Endothelial cell of umbilical vein (primary cell): ENCODE data around the gene CEMIP. TPM values are rescaled to one million over a fixed set of nuclear protein-coding genes. Genes with fewer than 3 reads are reported as not detected.

Experiments
- BruUV-seq: library from RNA; stranded (reverse); fragments of 400-500 nt; replicated peaks from 2 replicates; lab custom pipeline; 2021; lab: Mats Ljungman, UMichigan
- CTCF ChIA-PET: fragments of 300-600, 350-600 bp; sonication (Branson Sonifier 250); formaldehyde crosslinking; loops from one replicate; lab custom pipeline; 2021; ENCODE audit warnings: antibody characterized with exemption, inconsistent platforms; lab: Charles Lee
- POLR2A ChIA-PET: fragments of 300-600, 350-600 bp; sonication (Branson Sonifier 250); formaldehyde crosslinking; loops from one replicate; lab custom pipeline; 2021; ENCODE audit warnings: antibody characterized with exemption, inconsistent platforms; lab: Charles Lee
- DNase-seq: peaks from one replicate; pipeline ENCODE4 v3.0.0-alpha.2; 2011; ENCODE audit warnings: low read depth, low spot score
- FAIRE-seq: peaks from 2 replicates; lab custom pipeline; 2011; peaks lifted over from hg19 to GRCh38; lab: Jason Lieb, UNC
- H2AFZ ChIP-seq: 2 replicates; pipeline ENCODE4 v1.6.0; 2012; ENCODE audit warnings: low read depth, low read length, control low read depth, inconsistent platforms
- H3K27ac ChIP-seq: 2 replicates; pipeline ENCODE4 v1.5.1; 2011; ENCODE audit warnings: low read depth, mild to moderate bottlenecking, control low read depth, low read length, moderate library complexity; ENCODE audit not compliant: insufficient read depth
- H3K27me3 ChIP-seq, 2 experiments: 2 replicates each; pipeline versions ENCODE4 v1.6.0 to v1.6.1; 2011; ENCODE audit warnings: low read length in 2 of 2, mixed read lengths in 1 of 2; ENCODE audit not compliant: control insufficient read depth in 2 of 2, insufficient read depth in 2 of 2
- H3K36me3 ChIP-seq, 2 experiments: 2 replicates in 1 of 2; 3 replicates in 1 of 2; pipeline ENCODE4 v1.5.1; 2011; ENCODE audit warnings: low read length in 2 of 2, mild to moderate bottlenecking in 1 of 2, moderate library complexity in 1 of 2; ENCODE audit not compliant: control insufficient read depth in 2 of 2, insufficient read depth in 2 of 2; ENCODE audit errors: extremely low read depth in 1 of 2
- H3K4me1 ChIP-seq: 3 replicates; pipeline ENCODE4 v1.5.1; 2011; ENCODE audit warnings: mild to moderate bottlenecking, low read length; ENCODE audit not compliant: control insufficient read depth, insufficient read depth; ENCODE audit errors: extremely low read depth
- H3K4me2 ChIP-seq: 2 replicates; pipeline ENCODE4 v1.6.1; 2011; ENCODE audit warnings: low read length, control low read depth, mixed read lengths; ENCODE audit not compliant: insufficient read depth
- H3K4me3 ChIP-seq, 3 experiments: fragments of 200-600 bp in 1 of 3; sonication (generic), shearing (Covaris generic) in 1 of 3; replicated peaks in 1 of 3; 2 replicates each; pipeline ENCODE4 v1.5.1; 2011 to 2016; ENCODE audit warnings: control low read depth in 3 of 3, low read length in 3 of 3, mild to moderate bottlenecking in 2 of 3, inconsistent platforms in 1 of 3, low read depth in 1 of 3, moderate library complexity in 1 of 3; ENCODE audit not compliant: insufficient read depth in 1 of 3
- H3K79me2 ChIP-seq: 2 replicates; pipeline ENCODE4 v1.6.0; 2012; ENCODE audit warnings: low read length, inconsistent platforms; ENCODE audit not compliant: control insufficient read depth, insufficient read depth
- H3K9ac ChIP-seq: replicated peaks from 2 replicates; pipeline ENCODE3; 2011; ENCODE audit warnings: low read length, control low read depth; ENCODE audit not compliant: insufficient read depth; ENCODE audit errors: extremely low read depth
- H3K9me1 ChIP-seq: replicated peaks from 3 replicates; pipeline ENCODE4 v1.6.0; 2011; ENCODE audit warnings: mild to moderate bottlenecking, low read length; ENCODE audit not compliant: control insufficient read depth, insufficient read depth; ENCODE audit errors: extremely low read depth
- H3K9me3 ChIP-seq: replicated peaks from 2 replicates; pipeline ENCODE4 v1.5.1; 2012; ENCODE audit warnings: low read length, inconsistent platforms; ENCODE audit not compliant: control insufficient read depth, insufficient read depth
- H4K20me1 ChIP-seq: replicated peaks from 2 replicates; pipeline ENCODE3; 2011; ENCODE audit warnings: mild to moderate bottlenecking, low read length; ENCODE audit not compliant: control insufficient read depth, insufficient read depth; ENCODE audit errors: extremely low read depth
- EZH2 ChIP-seq: IDR thresholded peaks from 2 replicates; pipeline ENCODE4 v1.6.1; 2012; ENCODE audit warnings: borderline replicate concordance, low read depth, mild to moderate bottlenecking, moderate library complexity, low read length, inconsistent platforms; ENCODE audit not compliant: severe bottlenecking
- FOS ChIP-seq: IDR thresholded peaks from 2 replicates; pipeline ENCODE4 v1.6.1; 2011; ENCODE audit warnings: mild to moderate bottlenecking, low read length, moderate library complexity, borderline replicate concordance; ENCODE audit not compliant: insufficient read depth
- GATA2 ChIP-seq: IDR thresholded peaks from 2 replicates; pipeline ENCODE4 v1.7.0; 2011; ENCODE audit warnings: low read depth, mild to moderate bottlenecking, moderate library complexity, mixed read lengths, low read length; ENCODE audit not compliant: insufficient read length, insufficient read depth
- JUN ChIP-seq: IDR thresholded peaks from 2 replicates; pipeline ENCODE4 v1.6.1; 2011; ENCODE audit warnings: borderline replicate concordance, low read depth; ENCODE audit not compliant: insufficient read length, insufficient read depth
- MYC ChIP-seq: IDR thresholded peaks from one replicate; pipeline ENCODE4 v1.6.1; 2011; ENCODE audit warnings: mild to moderate bottlenecking, low read depth, low read length
- POLR2A ChIP-seq: IDR thresholded peaks from 2 replicates; pipeline ENCODE4 v1.6.1; 2012; ENCODE audit warnings: low read depth, mild to moderate bottlenecking, control low read depth, low read length
- POLR2AphosphoS5 ChIP-seq: IDR thresholded peaks from 2 replicates; pipeline ENCODE4 v1.6.1; 2012; ENCODE audit warnings: low read depth, mild to moderate bottlenecking, control low read depth, low read length, moderate library complexity; ENCODE audit not compliant: insufficient read depth
- dilution Hi-C: fragments of 300-500 bp; cut with MboI; formaldehyde crosslinking; loops from one replicate; pipeline ENCODE4 v1.15.0; 2019; ENCODE audit warnings: low sequenced_read_pairs; ENCODE audit not compliant: extremely low pct_ligation_motif_present
- intact Hi-C: fragments of 100-400 bp; cut with micrococcal nuclease; formaldehyde crosslinking; loops from one replicate; pipeline ENCODE4 v1.10.0; 2022
- polyA plus RNA-seq, 4 experiments: library from polyadenylated mRNA; depleted of rRNA in 3 of 4; stranded (reverse) in 3 of 4; unstranded in 1 of 4; fragments of >200 nt; gene quantifications; 2 replicates each; pipeline versions ENCODE4 v1.2.1 to v1.2.3, GENCODE V29; 2011 to 2012; ENCODE audit warnings: missing spikeins in 1 of 4
- total RNA-seq: library from RNA; stranded (reverse); gene quantifications from 2 replicates; pipeline ENCODE4 v1.2.3, GENCODE V29; 2021
- TF ChIP-seq, protein P1 (sequence below): IDR thresholded peaks from 2 replicates; pipeline ENCODE4 v1.6.1; 2011; ENCODE audit not compliant: insufficient read depth, insufficient read length
- TF ChIP-seq, protein P2 (sequence below), 2 donors: IDR thresholded peaks; 1 replicate in 1 of 2; 2 replicates in 1 of 2; pipeline ENCODE4 v1.5.1; 2011; ENCODE audit warnings: low read length in 2 of 2, mild to moderate bottlenecking in 2 of 2, moderate library complexity in 2 of 2, control low read depth in 1 of 2, inconsistent platforms in 1 of 2, low read depth in 1 of 2; ENCODE audit not compliant: insufficient read depth in 1 of 2; ENCODE audit errors: extremely low read depth in 1 of 2

The CEMIP gene
- total and polyA plus RNA-seq, 2 donors (not counting 3 experiments of a cell fraction or from before 2014, with no cell fraction given) = 0.01 TPM; not detected in 1

DNA sequence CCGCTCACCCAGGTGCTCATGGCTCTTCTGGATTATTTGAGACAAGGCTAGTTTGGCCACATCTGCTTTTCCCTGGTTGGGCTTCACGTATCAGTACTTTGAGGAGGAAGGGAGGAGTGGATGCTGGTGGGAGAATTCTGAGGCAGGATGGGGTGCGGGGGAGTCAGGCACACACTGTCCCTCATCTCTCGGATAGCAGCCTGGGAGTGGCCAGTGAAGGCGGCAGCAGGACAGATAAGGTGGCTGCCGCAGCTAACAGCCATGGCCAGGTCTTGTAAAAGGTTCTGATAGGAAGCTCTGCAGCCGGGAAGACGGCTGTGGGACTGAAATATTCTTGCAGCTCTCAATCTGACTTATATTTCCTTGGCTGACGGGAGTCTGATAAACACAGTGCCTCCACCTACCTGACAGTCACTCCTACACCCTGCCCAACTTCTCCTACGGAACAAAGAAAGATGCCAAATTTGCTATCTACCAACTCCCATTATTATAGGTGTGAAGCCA is 123.2 kb downstream of the CEMIP start:
- Histone ChIP-seq H3K4me2 (no peak overlapping the region), H3K27me3 (no peaks in the 10 kb centered on the region), H3K4me1 (no peaks in the 10 kb centered on the region), H3K4me3 (no peak overlapping the region), H3K9me3 (no peaks in the 10 kb centered on the region), H2AFZ (no peak overlapping the region), H3K79me2 (no peaks in the 10 kb centered on the region), H3K36me3 (no peaks in the 10 kb centered on the region), H3K9me1 (no peaks in the 10 kb centered on the region), H3K9ac (no peak overlapping the region), H4K20me1 (no peaks in the 10 kb centered on the region), H3K27ac (no peak overlapping the region)
- intact Hi-C loops (no loop called here), dilution Hi-C loops (no loop called here)
- TF ChIP-seq, protein P1, sequence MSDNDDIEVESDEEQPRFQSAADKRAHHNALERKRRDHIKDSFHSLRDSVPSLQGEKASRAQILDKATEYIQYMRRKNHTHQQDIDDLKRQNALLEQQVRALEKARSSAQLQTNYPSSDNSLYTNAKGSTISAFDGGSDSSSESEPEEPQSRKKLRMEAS = no peak
- TF ChIP-seq POLR2AphosphoS5 = no peak
- no peak for TF ChIP-seq GATA2
- TF ChIP-seq FOS = no peak
- TF ChIP-seq, protein P2, sequence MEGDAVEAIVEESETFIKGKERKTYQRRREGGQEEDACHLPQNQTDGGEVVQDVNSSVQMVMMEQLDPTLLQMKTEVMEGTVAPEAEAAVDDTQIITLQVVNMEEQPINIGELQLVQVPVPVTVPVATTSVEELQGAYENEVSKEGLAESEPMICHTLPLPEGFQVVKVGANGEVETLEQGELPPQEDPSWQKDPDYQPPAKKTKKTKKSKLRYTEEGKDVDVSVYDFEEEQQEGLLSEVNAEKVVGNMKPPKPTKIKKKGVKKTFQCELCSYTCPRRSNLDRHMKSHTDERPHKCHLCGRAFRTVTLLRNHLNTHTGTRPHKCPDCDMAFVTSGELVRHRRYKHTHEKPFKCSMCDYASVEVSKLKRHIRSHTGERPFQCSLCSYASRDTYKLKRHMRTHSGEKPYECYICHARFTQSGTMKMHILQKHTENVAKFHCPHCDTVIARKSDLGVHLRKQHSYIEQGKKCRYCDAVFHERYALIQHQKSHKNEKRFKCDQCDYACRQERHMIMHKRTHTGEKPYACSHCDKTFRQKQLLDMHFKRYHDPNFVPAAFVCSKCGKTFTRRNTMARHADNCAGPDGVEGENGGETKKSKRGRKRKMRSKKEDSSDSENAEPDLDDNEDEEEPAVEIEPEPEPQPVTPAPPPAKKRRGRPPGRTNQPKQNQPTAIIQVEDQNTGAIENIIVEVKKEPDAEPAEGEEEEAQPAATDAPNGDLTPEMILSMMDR (IDR thresholded peaks at IDR 0.05; ENCODE audit: extremely low read depth in 1 of 2, insufficient read depth in 1 of 2, low read depth in 1 of 2, low read length in 2 of 2) = no peak
- no peak for TF ChIP-seq MYC
- no peak for TF ChIP-seq JUN
- no peak for TF ChIP-seq POLR2A
- TF ChIP-seq EZH2 = no peak
- DNase-seq (no peak), FAIRE-seq (no peak)
- POLR2A ChIA-PET = no interaction called here
- no TSS peak for BruUV-seq
- CTCF ChIA-PET = interaction anchor here (0.6 to 2.2 kb wide), 3 partner anchors 68 to 335 kb away, joined by 3 to 6 read pairs (median 3); no protein-coding TSS in a partner anchor
